GM23338 (cell line): ENCODE measurements around the gene CDH4. TPM values are rescaled to one million over a fixed set of nuclear protein-coding genes. Genes with fewer than 3 reads are reported as not detected.

Source experiments
- ATAC-seq: fragments of 200-7000 bp; cut with Tn5 transposase; 3 replicates; pipeline ENCODE4 v1.9.1; 2020
- DNase-seq: peaks from one replicate; pipeline ENCODE4 v3.0.0-alpha.2; 2015; ENCODE audit warnings: low spot score
- H2AFZ ChIP-seq: fragments of 200-600 bp; sonication (generic); 2 replicates; pipeline ENCODE4 v1.8.0; 2016; ENCODE audit warnings: antibody characterized with exemption, mild to moderate bottlenecking, moderate library complexity
- H3F3A ChIP-seq: fragments of 200-600 bp; sonication (generic); replicated peaks from 2 replicates; pipeline ENCODE4 v1.8.0; 2017; ENCODE audit warnings: antibody characterized with exemption, mixed run types, low read depth
- H3K27ac ChIP-seq: fragments of 200-600 bp; sonication (generic); 2 replicates; pipeline ENCODE4 v1.6.1; 2016; ENCODE audit warnings: low read depth
- H3K27me3 ChIP-seq: fragments of 200-600 bp; sonication (generic); 2 replicates; pipeline ENCODE4 v1.8.0; 2016; ENCODE audit warnings: mild to moderate bottlenecking, mixed run types, moderate library complexity; ENCODE audit not compliant: insufficient read depth
- H3K36me3 ChIP-seq: fragments of 200-600 bp; sonication (generic); 2 replicates; pipeline ENCODE4 v1.8.0; 2016; ENCODE audit warnings: mild to moderate bottlenecking; ENCODE audit not compliant: insufficient read depth
- H3K4me1 ChIP-seq: fragments of 200-600 bp; sonication (generic); 2 replicates; pipeline ENCODE4 v1.8.0; 2016; ENCODE audit warnings: mild to moderate bottlenecking, moderate library complexity; ENCODE audit not compliant: insufficient read depth
- H3K4me2 ChIP-seq: fragments of 200-600 bp; sonication (generic); 2 replicates; pipeline ENCODE4 v1.7.1; 2017; ENCODE audit warnings: mixed run types
- H3K4me3 ChIP-seq: fragments of 200-600 bp; sonication (generic); 2 replicates; pipeline ENCODE4 v1.6.1; 2016; ENCODE audit warnings: mixed run types
- H3K79me2 ChIP-seq: fragments of 200-600 bp; sonication (generic); replicated peaks from 2 replicates; pipeline ENCODE4 v1.8.0; 2017; ENCODE audit warnings: mild to moderate bottlenecking; ENCODE audit not compliant: insufficient read depth
- H3K9me2 ChIP-seq: fragments of 200-600 bp; sonication (generic); 2 replicates; pipeline ENCODE4 v1.8.0; 2017; ENCODE audit not compliant: insufficient read depth
- H4K20me1 ChIP-seq: fragments of 200-600 bp; sonication (generic); replicated peaks from 2 replicates; pipeline ENCODE4 v1.8.0; 2017; ENCODE audit warnings: mild to moderate bottlenecking; ENCODE audit not compliant: insufficient read depth
- H3K27ac Mint-ChIP-seq: 2 replicates; pipeline ENCODE4 v1.8.0; 2020; ENCODE audit warnings: inconsistent platforms, mild to moderate bottlenecking, moderate library complexity, mixed read lengths
- H3K27me3 Mint-ChIP-seq: 3 replicates; pipeline ENCODE4 v1.8.0; 2022; ENCODE audit warnings: low read depth, mild to moderate bottlenecking, moderate library complexity, mixed read lengths, inconsistent platforms; ENCODE audit not compliant: insufficient read depth, poor library complexity
- H3K36me3 Mint-ChIP-seq: 3 replicates; pipeline ENCODE4 v1.8.0; 2021; ENCODE audit warnings: low read depth, mild to moderate bottlenecking, inconsistent platforms, moderate library complexity, mixed read lengths
- H3K4me1 Mint-ChIP-seq: 3 replicates; pipeline ENCODE4 v1.8.0; 2020; ENCODE audit warnings: mild to moderate bottlenecking, inconsistent platforms, mixed read lengths
- H3K4me3 Mint-ChIP-seq: 3 replicates; pipeline ENCODE4 v1.8.0; 2021; ENCODE audit warnings: moderate library complexity, mild to moderate bottlenecking, inconsistent platforms, mixed read lengths
- H3K9me3 Mint-ChIP-seq: 3 replicates; pipeline ENCODE4 v1.8.0; 2020; ENCODE audit warnings: moderate library complexity, mild to moderate bottlenecking, inconsistent platforms, mixed read lengths
- CREB1 ChIP-seq: fragments of 250-450 bp; sonication (Bioruptor Pico); IDR thresholded peaks from 2 replicates; pipeline ENCODE4 v1.5.0; 2020; ENCODE audit warnings: low read depth, mild to moderate bottlenecking, moderate library complexity
- EZH2 ChIP-seq: fragments of 200-600 bp; sonication (generic); IDR thresholded peaks from one replicate; pipeline ENCODE4 v1.8.0; 2017; ENCODE audit warnings: antibody characterized with exemption, mild to moderate bottlenecking, low read depth; ENCODE audit not compliant: unreplicated experiment
- EZH2phosphoT487 ChIP-seq: fragments of 200-600 bp; sonication (generic); IDR thresholded peaks from one replicate; pipeline ENCODE4 v1.8.1; 2018; ENCODE audit warnings: antibody characterized with exemption; ENCODE audit not compliant: unreplicated experiment
- JUNB ChIP-seq: IDR thresholded peaks from one replicate; pipeline ENCODE4 v1.6.1; 2016; ENCODE audit warnings: antibody characterized with exemption; ENCODE audit not compliant: unreplicated experiment
- NANOG ChIP-seq: IDR thresholded peaks from 2 replicates; pipeline ENCODE4 v1.6.1; 2016; ENCODE audit warnings: antibody characterized with exemption, borderline replicate concordance
- POLR2AphosphoS5 ChIP-seq: IDR thresholded peaks from 2 replicates; pipeline ENCODE4 v1.6.1; 2016; ENCODE audit warnings: antibody characterized with exemption, low read depth
- STAT1 ChIP-seq: IDR thresholded peaks from one replicate; pipeline ENCODE4 v1.6.1; 2016; ENCODE audit warnings: antibody characterized with exemption; ENCODE audit not compliant: unreplicated experiment
- ZNF114 ChIP-seq: fragments of 250-450 bp; sonication (Bioruptor Pico); IDR thresholded peaks from 2 replicates; pipeline ENCODE4 v1.5.0; 2020; ENCODE audit warnings: mild to moderate bottlenecking, moderate library complexity
- ZNF331 ChIP-seq: fragments of 250-450 bp; sonication (Bioruptor Pico); IDR thresholded peaks from 2 replicates; pipeline ENCODE4 v1.5.0; 2020; ENCODE audit warnings: low read depth, mild to moderate bottlenecking, moderate library complexity
- polyA plus RNA-seq: library from polyadenylated mRNA; unstranded; fragments of >200 nt; fragmentation: Nextera tagmentation; extraction: Ambion mirVana; gene quantifications from 2 replicates; pipeline ENCODE4 v1.2.1, GENCODE V29; 2016
- total RNA-seq: library from RNA; depleted of rRNA; stranded (reverse); fragments of >200 nt; shearing (Covaris generic); gene quantifications from 2 replicates; pipeline ENCODE4 v1.2.3, GENCODE V29; 2014
- TF ChIP-seq, protein P1 (sequence below): fragments of 250-450 bp; sonication (Bioruptor Pico); IDR thresholded peaks from 2 replicates; pipeline ENCODE4 v1.5.0; 2020; ENCODE audit warnings: mild to moderate bottlenecking, moderate library complexity
- TF ChIP-seq, protein P2 (sequence below): IDR thresholded peaks from 2 replicates; pipeline ENCODE4 v1.6.1; 2016; ENCODE audit warnings: antibody characterized with exemption
- TF ChIP-seq, protein P3 (sequence below), 2 experiments: fragments of 200-600 bp in 1 of 2; sonication (generic) in 1 of 2; conservative IDR thresholded peaks; 2 replicates each; pipeline versions ENCODE4 v1.5.1 to v1.6.1; 2016 to 2017; ENCODE audit warnings: antibody characterized with exemption in 2 of 2, low read depth in 2 of 2, mild to moderate bottlenecking in 2 of 2, moderate library complexity in 1 of 2
- TF ChIP-seq, protein P4 (sequence below): IDR thresholded peaks from one replicate; pipeline ENCODE4 v1.6.1; 2018; ENCODE audit warnings: antibody characterized with exemption; ENCODE audit not compliant: unreplicated experiment

Gene CDH4
- total and polyA plus RNA-seq, 2 experiments from 2014 or later, result 1.2 to 4.2 TPM

- Mint-ChIP-seq H3K4me1 (peaks cover 2% of the 10 kb centered on the region; the same call in 1 of the 3 replicates), H3K9me3 (no peaks in the 10 kb centered on the region), H3K27me3 (peaks cover 14% of the 10 kb centered on the region), H3K27ac (no peak overlapping the region), H3K4me3 (no peak overlapping the region), H3K36me3 (no peaks in the 10 kb centered on the region)
- Histone ChIP-seq H3K27me3 (no peaks in the 10 kb centered on the region), H3K79me2 (no peaks in the 10 kb centered on the region), H3F3A (no peaks in the 10 kb centered on the region), H2AFZ (no peak overlapping the region), H3K4me3 (no peak overlapping the region), H3K4me1 (no peaks in the 10 kb centered on the region), H3K4me2 (no peak overlapping the region), H3K9me2 (no peaks in the 10 kb centered on the region), H4K20me1 (no peaks in the 10 kb centered on the region), H3K27ac (no peak overlapping the region), H3K36me3 (no peaks in the 10 kb centered on the region; the same call in 1 of the 2 replicates)
- no peak for TF ChIP-seq CREB1 (CRISPR knock-in tag)
- TF ChIP-seq, protein P1, sequence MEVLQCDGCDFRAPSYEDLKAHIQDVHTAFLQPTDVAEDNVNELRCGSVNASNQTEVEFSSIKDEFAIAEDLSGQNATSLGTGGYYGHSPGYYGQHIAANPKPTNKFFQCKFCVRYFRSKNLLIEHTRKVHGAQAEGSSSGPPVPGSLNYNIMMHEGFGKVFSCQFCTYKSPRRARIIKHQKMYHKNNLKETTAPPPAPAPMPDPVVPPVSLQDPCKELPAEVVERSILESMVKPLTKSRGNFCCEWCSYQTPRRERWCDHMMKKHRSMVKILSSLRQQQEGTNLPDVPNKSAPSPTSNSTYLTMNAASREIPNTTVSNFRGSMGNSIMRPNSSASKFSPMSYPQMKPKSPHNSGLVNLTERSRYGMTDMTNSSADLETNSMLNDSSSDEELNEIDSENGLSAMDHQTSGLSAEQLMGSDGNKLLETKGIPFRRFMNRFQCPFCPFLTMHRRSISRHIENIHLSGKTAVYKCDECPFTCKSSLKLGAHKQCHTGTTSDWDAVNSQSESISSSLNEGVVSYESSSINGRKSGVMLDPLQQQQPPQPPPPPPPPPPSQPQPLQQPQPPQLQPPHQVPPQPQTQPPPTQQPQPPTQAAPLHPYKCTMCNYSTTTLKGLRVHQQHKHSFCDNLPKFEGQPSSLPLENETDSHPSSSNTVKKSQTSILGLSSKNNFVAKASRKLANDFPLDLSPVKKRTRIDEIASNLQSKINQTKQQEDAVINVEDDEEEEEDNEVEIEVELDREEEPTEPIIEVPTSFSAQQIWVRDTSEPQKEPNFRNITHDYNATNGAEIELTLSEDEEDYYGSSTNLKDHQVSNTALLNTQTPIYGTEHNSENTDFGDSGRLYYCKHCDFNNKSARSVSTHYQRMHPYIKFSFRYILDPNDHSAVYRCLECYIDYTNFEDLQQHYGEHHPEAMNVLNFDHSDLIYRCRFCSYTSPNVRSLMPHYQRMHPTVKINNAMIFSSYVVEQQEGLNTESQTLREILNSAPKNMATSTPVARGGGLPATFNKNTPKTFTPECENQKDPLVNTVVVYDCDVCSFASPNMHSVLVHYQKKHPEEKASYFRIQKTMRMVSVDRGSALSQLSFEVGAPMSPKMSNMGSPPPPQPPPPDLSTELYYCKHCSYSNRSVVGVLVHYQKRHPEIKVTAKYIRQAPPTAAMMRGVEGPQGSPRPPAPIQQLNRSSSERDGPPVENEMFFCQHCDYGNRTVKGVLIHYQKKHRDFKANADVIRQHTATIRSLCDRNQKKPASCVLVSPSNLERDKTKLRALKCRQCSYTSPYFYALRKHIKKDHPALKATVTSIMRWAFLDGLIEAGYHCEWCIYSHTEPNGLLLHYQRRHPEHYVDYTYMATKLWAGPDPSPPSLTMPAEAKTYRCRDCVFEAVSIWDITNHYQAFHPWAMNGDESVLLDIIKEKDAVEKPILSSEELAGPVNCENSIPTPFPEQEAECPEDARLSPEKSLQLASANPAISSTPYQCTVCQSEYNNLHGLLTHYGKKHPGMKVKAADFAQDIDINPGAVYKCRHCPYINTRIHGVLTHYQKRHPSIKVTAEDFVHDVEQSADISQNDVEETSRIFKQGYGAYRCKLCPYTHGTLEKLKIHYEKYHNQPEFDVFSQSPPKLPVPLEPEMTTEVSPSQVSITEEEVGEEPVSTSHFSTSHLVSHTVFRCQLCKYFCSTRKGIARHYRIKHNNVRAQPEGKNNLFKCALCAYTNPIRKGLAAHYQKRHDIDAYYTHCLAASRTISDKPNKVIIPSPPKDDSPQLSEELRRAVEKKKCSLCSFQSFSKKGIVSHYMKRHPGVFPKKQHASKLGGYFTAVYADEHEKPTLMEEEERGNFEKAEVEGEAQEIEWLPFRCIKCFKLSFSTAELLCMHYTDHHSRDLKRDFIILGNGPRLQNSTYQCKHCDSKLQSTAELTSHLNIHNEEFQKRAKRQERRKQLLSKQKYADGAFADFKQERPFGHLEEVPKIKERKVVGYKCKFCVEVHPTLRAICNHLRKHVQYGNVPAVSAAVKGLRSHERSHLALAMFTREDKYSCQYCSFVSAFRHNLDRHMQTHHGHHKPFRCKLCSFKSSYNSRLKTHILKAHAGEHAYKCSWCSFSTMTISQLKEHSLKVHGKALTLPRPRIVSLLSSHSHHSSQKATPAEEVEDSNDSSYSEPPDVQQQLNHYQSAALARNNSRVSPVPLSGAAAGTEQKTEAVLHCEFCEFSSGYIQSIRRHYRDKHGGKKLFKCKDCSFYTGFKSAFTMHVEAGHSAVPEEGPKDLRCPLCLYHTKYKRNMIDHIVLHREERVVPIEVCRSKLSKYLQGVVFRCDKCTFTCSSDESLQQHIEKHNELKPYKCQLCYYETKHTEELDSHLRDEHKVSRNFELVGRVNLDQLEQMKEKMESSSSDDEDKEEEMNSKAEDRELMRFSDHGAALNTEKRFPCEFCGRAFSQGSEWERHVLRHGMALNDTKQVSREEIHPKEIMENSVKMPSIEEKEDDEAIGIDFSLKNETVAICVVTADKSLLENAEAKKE (CRISPR knock-in tag), result no peak
- no peak for TF ChIP-seq EZH2phosphoT487
- no peak for TF ChIP-seq STAT1
- no peak for TF ChIP-seq EZH2
- TF ChIP-seq ZNF331 (CRISPR knock-in tag), result no peak
- no peak for TF ChIP-seq ZNF114 (CRISPR knock-in tag)
- TF ChIP-seq, protein P2, sequence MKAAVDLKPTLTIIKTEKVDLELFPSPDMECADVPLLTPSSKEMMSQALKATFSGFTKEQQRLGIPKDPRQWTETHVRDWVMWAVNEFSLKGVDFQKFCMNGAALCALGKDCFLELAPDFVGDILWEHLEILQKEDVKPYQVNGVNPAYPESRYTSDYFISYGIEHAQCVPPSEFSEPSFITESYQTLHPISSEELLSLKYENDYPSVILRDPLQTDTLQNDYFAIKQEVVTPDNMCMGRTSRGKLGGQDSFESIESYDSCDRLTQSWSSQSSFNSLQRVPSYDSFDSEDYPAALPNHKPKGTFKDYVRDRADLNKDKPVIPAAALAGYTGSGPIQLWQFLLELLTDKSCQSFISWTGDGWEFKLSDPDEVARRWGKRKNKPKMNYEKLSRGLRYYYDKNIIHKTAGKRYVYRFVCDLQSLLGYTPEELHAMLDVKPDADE, result no peak
- TF ChIP-seq, protein P3, sequence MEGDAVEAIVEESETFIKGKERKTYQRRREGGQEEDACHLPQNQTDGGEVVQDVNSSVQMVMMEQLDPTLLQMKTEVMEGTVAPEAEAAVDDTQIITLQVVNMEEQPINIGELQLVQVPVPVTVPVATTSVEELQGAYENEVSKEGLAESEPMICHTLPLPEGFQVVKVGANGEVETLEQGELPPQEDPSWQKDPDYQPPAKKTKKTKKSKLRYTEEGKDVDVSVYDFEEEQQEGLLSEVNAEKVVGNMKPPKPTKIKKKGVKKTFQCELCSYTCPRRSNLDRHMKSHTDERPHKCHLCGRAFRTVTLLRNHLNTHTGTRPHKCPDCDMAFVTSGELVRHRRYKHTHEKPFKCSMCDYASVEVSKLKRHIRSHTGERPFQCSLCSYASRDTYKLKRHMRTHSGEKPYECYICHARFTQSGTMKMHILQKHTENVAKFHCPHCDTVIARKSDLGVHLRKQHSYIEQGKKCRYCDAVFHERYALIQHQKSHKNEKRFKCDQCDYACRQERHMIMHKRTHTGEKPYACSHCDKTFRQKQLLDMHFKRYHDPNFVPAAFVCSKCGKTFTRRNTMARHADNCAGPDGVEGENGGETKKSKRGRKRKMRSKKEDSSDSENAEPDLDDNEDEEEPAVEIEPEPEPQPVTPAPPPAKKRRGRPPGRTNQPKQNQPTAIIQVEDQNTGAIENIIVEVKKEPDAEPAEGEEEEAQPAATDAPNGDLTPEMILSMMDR (conservative IDR thresholded peaks at IDR 0.05; ENCODE audit: low read depth in 2 of 2), result no peak
- TF ChIP-seq, protein P4, sequence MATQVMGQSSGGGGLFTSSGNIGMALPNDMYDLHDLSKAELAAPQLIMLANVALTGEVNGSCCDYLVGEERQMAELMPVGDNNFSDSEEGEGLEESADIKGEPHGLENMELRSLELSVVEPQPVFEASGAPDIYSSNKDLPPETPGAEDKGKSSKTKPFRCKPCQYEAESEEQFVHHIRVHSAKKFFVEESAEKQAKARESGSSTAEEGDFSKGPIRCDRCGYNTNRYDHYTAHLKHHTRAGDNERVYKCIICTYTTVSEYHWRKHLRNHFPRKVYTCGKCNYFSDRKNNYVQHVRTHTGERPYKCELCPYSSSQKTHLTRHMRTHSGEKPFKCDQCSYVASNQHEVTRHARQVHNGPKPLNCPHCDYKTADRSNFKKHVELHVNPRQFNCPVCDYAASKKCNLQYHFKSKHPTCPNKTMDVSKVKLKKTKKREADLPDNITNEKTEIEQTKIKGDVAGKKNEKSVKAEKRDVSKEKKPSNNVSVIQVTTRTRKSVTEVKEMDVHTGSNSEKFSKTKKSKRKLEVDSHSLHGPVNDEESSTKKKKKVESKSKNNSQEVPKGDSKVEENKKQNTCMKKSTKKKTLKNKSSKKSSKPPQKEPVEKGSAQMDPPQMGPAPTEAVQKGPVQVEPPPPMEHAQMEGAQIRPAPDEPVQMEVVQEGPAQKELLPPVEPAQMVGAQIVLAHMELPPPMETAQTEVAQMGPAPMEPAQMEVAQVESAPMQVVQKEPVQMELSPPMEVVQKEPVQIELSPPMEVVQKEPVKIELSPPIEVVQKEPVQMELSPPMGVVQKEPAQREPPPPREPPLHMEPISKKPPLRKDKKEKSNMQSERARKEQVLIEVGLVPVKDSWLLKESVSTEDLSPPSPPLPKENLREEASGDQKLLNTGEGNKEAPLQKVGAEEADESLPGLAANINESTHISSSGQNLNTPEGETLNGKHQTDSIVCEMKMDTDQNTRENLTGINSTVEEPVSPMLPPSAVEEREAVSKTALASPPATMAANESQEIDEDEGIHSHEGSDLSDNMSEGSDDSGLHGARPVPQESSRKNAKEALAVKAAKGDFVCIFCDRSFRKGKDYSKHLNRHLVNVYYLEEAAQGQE, result no peak
- TF ChIP-seq NANOG, result no peak
- no peak for TF ChIP-seq POLR2AphosphoS5
- no peak for TF ChIP-seq JUNB
- DNase-seq, result no peak
- ATAC-seq, result no peak
Measured at GRCh38 chr20:61623451-61623850, 371.4 kb downstream of the CDH4 start.
